Stimulated activated CD8-positive, alpha-beta memory T cell treated with anti-CD3 and anti-CD28 coated beads, Interleukin-4, amount 100 ng/mL, for 24 hours (primary cell): ENCODE data around the gene PSMD14.

Experiments used
- DNase-seq: peaks from one replicate; pipeline ENCODE4 v3.0.0-alpha.2; 2020; ENCODE audit warnings: low read depth

The PSMD14 gene

DNA sequence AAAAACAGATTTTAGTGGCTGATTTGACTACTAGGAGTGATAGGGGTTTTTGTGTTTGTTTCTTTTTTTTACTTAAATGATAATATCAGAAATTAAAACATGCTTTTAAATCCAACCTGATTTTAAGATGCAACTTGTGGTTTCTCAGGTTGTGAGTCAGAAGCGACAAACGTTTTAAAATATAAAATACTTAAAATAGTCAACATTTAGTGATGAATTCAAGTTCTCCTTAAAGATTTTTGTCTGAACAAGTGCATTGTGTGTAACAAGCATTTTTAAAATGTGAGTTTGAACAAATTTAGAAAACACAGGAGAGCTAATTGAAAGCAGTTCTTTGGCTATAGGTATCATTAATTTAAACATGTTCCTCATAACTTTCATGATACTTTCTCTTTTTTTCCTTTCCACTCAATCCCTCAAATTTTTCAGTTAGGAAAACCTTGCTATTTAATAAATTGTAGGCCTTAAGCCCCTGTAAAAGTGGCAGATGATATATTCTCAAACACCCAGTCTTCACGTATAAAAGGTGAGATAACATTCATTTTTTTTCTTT lies 111.5 kb downstream of the PSMD14 start:
- no peak for DNase-seq

DNA sequence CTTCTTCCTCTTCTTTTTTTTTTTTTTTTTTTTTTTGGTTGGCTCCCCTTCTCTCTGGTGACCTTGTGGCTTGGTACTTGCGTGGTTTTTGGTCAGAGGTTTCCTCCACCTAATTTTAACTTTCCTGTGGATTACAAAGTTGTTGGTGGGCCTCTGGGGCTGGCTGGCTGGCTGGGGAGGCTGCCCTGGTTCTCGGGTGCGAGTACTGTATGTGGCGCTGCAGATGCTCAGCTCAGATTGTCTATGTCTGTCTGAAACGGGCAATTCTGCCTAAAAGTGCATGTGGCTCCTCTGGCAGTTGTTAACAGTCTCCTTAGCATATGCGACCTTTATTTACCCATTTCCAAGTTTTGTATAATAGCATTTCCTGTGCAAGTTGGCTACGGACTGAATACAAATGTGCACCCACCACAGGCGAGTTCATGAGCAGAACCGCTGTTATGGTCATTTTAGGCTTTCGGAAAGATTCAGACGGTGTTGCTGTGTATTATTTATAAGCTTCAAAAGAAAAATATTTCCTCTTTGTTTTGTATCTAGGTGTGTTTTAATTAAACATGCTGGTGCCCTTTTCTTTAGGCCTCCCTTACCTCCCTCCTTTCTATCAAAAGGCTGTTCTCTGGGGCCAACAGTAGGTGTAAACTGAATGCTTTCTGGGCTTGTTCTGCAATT lies 112.3 kb downstream of the PSMD14 start:
- DNase-seq = no peak

DNA sequence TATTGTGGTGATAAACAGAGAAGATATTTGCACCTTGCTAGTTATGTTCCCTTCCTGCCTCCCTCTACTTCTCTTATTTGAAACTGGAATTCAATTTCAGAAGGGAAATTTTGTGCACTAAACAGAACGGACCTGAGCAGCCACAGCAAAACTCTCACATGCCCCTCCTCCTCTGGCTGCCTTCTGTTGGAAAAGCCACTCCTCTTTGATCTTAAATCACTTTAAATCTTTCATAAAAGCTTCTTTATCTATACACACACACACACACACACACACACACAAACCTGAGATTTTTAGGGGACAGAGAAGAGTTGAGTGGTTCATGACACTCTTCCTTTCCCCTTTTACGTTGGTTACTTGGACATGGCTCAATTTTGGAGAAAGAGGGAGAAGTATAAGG lies 113.5 kb downstream of the PSMD14 start:
- no peak for DNase-seq

DNA sequence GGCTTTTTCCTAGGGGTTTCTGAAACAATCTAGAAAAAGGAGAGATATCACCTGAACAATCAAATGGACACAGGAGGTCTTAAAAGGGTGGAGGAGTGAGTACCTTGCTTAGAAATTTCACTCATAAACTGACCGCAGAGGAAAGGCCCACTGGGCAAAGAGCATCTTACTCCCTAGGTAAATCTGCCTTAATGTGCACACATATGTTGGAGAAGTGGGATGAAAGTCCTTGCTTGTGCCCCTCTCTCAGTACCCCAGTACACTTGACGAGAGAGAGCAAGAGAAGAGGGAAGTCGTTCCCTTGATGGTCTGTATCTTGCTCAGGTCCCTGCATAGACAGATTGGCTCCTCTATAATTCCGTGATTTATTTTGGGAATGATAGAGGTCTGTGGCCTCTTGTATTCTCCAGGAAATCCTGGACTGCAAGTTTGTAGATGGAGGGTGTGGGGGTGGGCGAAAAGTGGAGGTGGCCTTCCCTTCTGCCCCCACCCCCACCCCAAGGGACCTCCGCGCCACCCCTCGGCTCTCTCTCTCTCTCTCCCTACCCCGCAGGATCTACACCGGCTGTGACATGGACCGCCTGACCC lies 114.7 kb downstream of the PSMD14 start:
- DNase-seq = no peak

DNA sequence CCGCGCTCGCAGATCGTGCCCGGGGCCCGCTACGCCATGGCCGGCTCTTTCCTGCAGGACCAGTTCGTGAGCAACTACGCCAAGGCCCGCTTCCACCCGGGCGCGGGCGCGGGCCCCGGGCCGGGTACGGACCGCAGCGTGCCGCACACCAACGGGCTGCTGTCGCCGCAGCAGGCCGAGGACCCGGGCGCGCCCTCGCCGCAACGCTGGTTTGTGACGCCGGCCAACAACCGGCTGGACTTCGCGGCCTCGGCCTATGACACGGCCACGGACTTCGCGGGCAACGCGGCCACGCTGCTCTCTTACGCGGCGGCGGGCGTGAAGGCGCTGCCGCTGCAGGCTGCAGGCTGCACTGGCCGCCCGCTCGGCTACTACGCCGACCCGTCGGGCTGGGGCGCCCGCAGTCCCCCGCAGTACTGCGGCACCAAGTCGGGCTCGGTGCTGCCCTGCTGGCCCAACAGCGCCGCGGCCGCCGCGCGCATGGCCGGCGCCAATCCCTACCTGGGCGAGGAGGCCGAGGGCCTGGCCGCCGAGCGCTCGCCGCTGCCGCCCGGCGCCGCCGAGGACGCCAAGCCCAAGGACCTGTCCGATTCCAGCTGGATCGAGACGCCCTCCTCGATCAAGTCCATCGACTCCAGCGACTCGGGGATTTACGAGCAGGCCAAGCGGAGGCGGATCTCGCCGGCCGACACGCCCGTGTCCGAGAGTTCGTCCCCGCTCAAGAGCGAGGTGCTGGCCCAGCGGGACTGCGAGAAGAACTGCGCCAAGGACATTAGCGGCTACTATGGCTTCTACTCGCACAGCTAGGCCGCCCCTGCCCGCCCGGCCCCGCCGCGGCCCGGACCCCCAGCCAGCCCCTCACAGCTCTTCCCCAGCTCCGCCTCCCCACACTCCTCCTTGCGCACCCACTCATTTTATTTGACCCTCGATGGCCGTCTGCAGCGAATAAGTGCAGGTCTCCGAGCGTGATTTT lies 115.5 kb downstream of the PSMD14 start:
- DNase-seq = no peak

DNA sequence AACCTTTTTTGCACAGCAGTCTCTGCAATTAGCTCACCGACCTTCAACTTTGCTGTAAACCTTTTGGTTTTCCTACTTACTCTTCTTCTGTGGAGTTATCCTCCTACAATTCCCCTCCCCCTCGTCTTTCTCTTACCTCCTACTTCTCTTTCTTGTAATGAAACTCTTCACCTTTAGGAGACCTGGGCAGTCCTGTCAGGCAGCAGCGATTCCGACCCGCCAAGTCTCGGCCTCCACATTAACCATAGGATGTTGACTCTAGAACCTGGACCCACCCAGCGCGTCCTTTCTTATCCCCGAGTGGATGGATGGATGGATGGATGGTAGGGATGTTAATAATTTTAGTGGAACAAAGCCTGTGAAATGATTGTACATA lies 116.2 kb downstream of the PSMD14 start:
- no peak for DNase-seq

DNA sequence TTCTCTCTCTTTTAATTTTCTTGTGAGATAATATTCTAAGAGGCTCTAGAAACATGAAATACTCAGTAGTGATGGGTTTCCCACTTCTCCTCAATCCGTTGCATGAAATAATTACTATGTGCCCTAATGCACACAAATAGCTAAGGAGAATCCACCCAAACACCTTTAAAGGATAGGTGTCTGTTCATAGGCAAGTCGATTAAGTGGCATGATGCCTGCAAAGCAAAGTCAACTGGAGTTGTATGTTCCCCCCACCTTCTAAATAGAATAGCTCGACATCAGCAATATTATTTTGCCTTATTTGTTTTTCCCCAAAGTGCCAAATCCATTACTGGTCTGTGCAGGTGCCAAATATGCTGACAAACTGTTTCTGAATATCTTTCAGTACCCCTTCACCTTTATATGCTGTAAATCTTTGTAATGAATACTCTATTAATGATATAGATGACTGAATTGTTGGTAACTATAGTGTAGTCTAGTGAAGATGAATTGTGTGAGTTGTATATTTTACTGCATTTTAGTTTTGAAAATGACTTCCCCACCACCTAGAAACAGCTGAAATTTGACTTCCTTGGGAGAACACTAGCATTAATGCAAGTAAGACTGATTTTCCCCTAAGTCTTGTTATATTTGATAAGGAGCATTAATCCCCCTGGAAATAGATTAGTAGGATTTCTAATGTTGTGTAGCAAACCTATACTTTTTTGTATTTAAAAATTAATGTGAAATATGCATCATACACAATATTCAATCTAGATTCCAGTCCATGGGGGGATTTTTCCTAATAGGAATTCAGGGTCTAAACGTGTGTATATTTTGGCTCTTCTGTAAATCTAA lies 116.9 kb downstream of the PSMD14 start:
- no peak for DNase-seq

DNA sequence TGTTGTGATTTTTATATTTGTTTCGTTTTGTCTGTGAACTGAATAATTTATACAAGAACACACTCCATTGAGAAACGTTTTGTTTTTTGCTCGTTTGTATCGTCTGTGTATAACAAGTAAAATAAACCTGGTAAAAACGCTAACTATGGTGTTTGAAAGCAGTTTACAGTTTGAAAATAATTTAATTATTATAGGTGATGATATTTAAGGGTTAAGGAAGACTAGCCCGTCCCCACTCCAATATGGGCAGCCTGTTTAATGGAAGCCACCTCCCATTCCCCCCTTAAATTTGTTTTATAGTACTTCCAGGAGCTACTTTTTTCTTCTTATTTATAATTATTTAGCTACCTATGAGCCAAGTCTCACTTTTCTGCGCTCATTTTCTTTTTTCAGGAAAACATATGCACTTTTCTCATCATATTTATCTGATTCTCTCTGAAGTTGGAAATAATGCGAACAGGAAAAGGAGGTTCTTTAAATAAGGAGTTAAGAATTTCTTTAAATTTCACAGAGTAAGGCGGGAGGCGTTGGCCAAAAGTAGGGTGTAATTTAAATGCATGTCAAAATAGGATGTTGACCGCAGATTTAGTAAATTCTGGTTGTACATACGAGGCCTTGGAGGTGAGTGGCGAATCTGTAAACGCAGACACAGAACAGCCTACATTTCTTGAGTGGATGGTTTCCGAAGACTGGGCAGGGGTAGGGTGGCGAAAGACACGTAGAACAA lies 117.7 kb downstream of the PSMD14 start:
- no peak for DNase-seq

DNA sequence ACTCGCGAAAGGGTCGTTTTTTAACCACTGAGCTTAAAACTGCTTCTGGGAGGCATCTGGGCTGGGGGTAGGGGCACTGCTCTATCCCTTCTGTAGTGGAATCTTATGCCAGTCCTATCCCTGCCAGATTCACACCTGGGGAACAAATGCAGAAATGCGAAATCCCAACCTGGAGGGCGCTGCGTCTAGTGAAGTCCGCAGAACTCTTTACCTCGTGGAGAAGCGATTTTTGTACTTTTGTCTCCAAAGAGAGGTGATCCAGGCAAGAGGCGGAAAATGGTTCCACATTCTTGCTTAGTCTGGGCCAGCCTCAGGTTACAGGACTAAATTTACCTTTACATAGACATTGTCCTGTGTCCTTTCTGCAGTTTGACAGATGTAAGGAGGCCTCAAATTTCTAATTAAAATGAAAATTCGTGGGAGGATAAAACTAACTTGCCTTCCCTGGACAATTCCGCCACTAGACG lies 118.3 kb downstream of the PSMD14 start:
- no peak for DNase-seq

DNA sequence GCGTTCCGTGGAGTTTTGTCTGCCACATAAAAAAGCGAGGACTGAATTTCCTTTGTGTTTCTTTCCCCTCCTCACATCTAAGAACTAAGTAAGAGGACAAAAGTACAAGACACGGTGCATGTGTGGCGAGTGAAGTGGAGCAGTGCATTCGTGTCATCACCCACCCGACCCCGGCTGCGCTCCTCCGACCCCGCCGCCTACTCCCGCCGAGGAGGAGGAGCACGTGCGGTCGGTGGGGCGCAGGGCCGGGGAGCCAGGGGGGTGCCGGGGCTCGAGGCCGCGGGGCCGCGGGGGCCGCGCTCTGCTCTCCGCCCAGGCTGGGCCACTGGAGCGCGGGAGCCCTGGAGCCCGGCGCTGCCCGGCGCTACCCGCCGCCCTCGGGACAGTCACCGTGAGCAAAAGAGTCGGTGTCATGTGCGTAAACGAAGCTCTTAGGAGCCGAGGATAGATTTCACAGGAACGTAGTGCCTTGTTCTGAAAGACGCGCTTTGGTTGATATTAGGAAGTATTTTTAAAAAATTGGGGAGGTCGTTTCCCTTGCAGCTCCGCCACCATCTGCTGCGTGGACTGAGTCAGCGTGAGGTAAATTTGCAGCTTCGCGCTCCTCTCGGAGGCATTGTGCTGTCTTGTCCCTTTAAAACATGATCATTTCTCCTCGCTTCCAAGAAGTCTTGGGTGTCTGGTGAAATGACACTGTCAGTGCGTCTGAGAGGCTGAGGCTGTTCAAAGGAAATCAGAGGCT lies 118.9 kb downstream of the PSMD14 start:
- no peak for DNase-seq

DNA sequence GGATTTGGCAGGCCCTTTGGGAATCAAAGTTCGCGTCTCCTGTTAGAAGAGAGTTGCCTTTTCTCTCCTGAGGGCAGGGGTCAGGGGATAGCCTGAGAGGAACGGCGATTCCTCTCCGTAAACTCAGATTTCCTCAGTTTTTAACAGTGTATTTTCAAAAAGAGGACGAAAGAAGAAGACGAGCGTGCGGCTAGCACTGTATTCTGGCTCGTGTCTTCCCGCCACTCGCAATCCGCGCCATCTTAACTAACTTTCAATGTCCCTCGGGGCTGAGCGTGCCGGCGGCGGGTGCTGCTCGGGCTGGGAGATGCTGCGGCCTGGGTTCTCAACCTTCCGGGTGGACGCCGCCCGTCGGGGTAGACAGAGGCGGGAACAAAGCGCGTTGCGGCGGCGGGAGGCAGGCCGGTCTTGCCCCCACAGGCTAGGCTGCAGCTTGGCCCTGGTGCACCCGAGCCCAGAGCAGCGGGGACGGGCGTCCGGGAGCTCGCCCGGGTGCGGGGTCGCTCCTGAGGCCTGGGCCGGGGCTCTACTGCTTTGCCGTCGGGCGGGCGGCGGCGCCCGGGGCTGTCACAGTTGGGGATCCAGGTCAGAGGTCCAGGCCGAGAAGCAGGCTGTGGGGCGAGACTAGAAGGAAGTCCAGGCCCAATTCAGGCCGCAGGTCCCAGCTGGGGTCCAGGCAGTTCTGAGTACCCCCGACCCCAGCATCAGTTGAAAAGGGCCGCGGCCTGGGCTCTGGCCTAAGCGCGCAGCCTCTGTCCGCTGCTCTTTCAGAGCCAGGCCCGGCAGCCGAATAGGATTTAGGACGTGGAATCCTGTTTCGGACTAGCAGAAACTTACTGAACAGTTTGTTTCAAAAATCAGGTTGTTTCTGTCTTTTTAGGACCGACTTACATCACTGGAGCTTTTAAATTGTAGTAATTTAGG lies 119.7 kb downstream of the PSMD14 start:
- no peak for DNase-seq

DNA sequence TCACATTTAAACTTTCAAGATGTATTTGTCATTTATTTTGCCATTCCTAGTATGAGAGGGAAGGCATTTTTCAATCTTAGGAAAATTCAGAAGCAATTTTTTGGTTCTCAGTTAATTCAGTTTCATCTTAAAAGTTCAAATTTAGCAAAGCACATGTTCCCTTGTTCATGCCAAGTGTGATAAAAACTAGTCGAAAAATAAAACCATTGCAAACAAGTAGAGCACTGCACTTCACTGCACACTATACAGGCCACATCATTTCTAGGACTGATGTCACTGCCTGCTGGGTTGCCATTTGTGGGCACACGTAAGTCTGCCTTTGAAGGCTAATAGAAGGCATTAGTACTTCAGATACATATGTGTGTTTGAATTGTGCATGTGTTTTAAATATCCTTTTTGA lies 122.2 kb downstream of the PSMD14 start:
- no peak for DNase-seq

DNA sequence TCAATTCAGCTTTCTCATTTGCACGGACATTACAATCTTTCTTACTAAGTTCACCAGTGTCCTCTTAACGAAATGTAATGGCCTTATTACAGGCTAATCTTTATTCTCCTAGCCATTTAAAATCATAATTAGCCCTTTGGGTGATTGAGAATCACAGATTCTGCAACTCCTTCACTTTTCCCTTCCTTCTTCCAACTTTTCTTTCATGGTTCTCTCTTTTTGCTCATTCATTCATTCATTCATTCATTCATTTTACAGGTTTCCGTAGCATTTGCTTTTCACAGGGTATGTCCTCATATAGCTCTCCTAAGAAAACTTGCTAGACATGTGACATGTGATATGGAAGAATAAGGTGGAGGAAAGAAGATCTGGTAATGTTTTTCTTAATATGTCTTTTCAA lies 123.9 kb downstream of the PSMD14 start:
- no peak for DNase-seq

DNA sequence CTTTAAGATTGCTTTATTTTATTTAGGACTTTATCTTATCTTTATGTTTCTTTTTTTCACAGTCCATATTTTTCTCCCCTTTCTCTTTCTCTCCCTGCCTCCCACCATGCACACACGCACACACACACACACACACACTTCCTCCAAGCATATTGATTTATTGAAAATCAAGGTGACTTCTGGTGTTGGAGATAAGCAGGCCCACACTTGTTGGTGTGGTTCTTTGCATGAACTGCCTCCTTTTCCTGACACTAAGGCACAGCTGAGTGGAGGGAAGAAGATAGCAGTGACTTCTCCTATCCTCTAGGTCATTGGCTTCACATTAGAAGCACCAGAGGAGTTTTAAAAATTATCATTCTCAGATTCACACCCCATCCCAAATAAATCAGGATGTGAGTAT lies 125.9 kb downstream of the PSMD14 start:
- no peak for DNase-seq

DNA sequence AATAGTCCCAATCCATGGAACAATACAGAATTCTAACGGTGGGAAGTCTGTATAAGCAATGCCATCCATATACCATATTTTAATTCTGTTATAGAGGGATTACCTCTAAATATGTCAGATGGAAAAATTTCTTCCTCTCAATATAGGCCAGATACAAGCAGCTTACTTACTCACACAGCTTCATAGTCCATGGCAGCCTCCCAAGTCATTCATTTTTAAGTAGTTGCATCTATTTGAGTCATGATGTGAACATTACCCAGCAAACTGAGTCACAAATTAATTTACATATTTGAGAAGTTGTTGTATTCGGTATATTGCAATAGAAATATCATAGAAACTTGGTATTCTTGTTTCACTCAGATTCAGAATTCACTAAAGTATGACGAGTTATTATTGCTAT lies 128.2 kb downstream of the PSMD14 start:
- DNase-seq = no peak

DNA sequence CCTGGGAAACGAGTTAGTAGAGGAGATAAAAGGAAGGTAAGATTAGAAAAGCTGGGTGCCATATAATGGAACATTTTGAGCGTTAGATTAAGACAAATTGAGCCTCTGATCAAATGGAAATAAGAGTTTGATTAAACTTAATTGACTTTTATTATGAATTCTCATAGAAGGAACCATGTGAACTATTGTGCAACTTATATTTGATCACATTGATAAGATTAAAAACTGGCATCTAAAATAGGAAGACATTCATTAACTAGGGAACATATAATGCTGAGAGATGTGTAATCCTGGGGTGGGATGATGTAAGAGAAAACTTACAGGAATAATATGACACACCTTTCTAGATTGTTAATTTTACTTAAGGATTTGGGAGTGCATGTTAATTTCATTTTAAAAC lies 130.4 kb downstream of the PSMD14 start:
- DNase-seq = no peak

DNA sequence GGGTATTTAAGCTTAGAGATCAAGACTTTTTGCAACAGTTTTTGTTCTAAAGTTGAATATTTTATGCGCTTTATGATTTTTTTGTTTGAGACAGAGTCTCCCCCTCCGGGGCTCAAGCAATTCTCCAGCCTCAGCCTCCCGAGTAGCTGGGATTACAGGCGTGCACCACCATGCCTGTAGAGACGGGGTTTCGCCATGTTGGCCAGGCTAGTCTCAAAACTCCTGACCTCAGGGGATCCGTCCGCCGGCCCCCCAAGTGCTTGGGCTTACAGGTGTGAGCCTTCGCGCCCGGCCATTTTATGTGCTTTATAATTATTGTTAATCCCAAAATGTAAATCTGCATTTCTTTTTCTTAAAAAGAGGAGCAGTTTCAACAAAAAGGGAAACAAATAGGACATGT lies 136.9 kb downstream of the PSMD14 start:
- no peak for DNase-seq

DNA sequence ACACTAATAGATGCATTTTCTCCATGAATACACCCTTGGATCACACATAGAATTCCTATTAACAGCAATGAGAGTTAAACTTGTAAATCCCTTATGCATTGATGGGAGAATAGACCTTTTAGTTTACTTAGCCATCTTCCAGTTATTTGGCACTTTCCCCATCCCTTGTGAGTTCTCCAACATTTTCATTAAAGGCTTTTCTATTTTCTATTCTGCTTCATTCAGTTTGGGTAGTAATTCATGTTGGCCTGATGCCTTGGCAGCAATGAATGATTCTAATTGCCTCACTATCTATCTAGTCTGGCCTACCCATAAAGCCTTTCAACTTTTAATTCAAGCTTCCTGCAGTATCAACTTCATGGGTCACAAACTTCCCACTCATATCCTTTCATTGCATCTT lies 140.2 kb downstream of the PSMD14 start:
- DNase-seq = no peak
